Measurements from ENCODE around the gene PIH1D1. TPM values are rescaled to one million over a fixed set of nuclear protein-coding genes. Genes with fewer than 3 reads are reported as not detected.

Gene PIH1D1
- total RNA-seq, 1 donor from 2014 or later = 56.4 TPM

GRCh38 chr19:49438261-49438660 is 13.4 kb downstream of the PIH1D1 start:
- no peak overlapping the region for H3K9ac ChIP-seq (ENCODE audit: low read depth in 1 of 3, low read length in 3 of 3)
- H3K27me3 ChIP-seq (ENCODE audit: control insufficient read depth in 3 of 3, insufficient read depth in 3 of 3, low read length in 3 of 3) = peaks cover 82% of the 10 kb centered on the region in 3 donors
- H3K27ac ChIP-seq (ENCODE audit: low read depth, low read length) = no peak overlapping the region

GRCh38 chr19:49437231-49437630 is 14.4 kb downstream of the PIH1D1 start:
- Histone ChIP-seq H3K9ac (ENCODE audit: low read depth in 1 of 3, low read length in 3 of 3) (no peak overlapping the region), H3K4me1 (ENCODE audit: control insufficient read depth in 3 of 3, insufficient read depth in 3 of 3, low read length in 3 of 3) (peaks cover 4 to 10% (median 6%) of the 10 kb centered on the region in 3 donors), H3K36me3 (ENCODE audit: control insufficient read depth in 3 of 3, insufficient read depth in 3 of 3, low read length in 3 of 3) (peaks cover 0 to 2% (median 0%) of the 10 kb centered on the region in 3 donors), H3K27me3 (ENCODE audit: control insufficient read depth in 3 of 3, insufficient read depth in 3 of 3, low read length in 3 of 3) (peaks cover 89 to 91% (median 90%) of the 10 kb centered on the region in 3 donors), H3K4me3 (ENCODE audit: low read length in 3 of 3) (no peak overlapping the region), H3K27ac (ENCODE audit: low read depth, low read length) (no peak overlapping the region), H3K9me3 (ENCODE audit: control insufficient read depth in 3 of 3, low read length in 3 of 3) (no peaks in the 10 kb centered on the region)

More at GRCh38 chr19:49438261-49438660, 13.4 kb downstream of the PIH1D1 start:
- Histone ChIP-seq H3K9me3 (ENCODE audit: control insufficient read depth in 3 of 3, low read length in 3 of 3) (no peaks in the 10 kb centered on the region), H3K36me3 (ENCODE audit: control insufficient read depth in 3 of 3, insufficient read depth in 3 of 3, low read length in 3 of 3) (peaks cover 0 to 2% (median 0%) of the 10 kb centered on the region in 3 donors), H3K4me1 (ENCODE audit: control insufficient read depth in 3 of 3, insufficient read depth in 3 of 3, low read length in 3 of 3) (peaks cover 4 to 16% (median 6%) of the 10 kb centered on the region in 3 donors), H3K4me3 (ENCODE audit: low read length in 3 of 3) (no peak overlapping the region)

GRCh38 chr19:49436381-49437017 is 15.1 kb downstream of the PIH1D1 start:
- H3K27me3 ChIP-seq (ENCODE audit: control insufficient read depth in 3 of 3, insufficient read depth in 3 of 3, low read length in 3 of 3) = peaks cover 88 to 92% (median 91%) of the 10 kb centered on the region in 3 donors
- H3K36me3 ChIP-seq (ENCODE audit: control insufficient read depth in 3 of 3, insufficient read depth in 3 of 3, low read length in 3 of 3) = peaks cover 0 to 2% (median 0%) of the 10 kb centered on the region in 3 donors
- H3K4me3 ChIP-seq (ENCODE audit: low read length in 3 of 3) = no peak overlapping the region
- peaks cover 0 to 8% (median 6%) of the 10 kb centered on the region in 3 donors for H3K4me1 ChIP-seq (ENCODE audit: control insufficient read depth in 3 of 3, insufficient read depth in 3 of 3, low read length in 3 of 3)
- H3K27ac ChIP-seq (ENCODE audit: low read depth, low read length) = no peak overlapping the region
- H3K9ac ChIP-seq (ENCODE audit: low read depth in 1 of 3, low read length in 3 of 3) = no peak overlapping the region
- H3K9me3 ChIP-seq (ENCODE audit: control insufficient read depth in 3 of 3, low read length in 3 of 3) = no peaks in the 10 kb centered on the region

- peaks cover 0 to 2% (median 0%) of the 10 kb centered on the region in 3 donors for H3K36me3 ChIP-seq (ENCODE audit: control insufficient read depth in 3 of 3, insufficient read depth in 3 of 3, low read length in 3 of 3)
- H3K27me3 ChIP-seq (ENCODE audit: control insufficient read depth in 3 of 3, insufficient read depth in 3 of 3, low read length in 3 of 3) = peaks cover 91 to 94% (median 94%) of the 10 kb centered on the region in 3 donors
- H3K4me3 ChIP-seq (ENCODE audit: low read length in 3 of 3) = no peak overlapping the region
- H3K4me1 ChIP-seq (ENCODE audit: control insufficient read depth in 3 of 3, insufficient read depth in 3 of 3, low read length in 3 of 3) = peaks cover 0 to 8% (median 4%) of the 10 kb centered on the region in 3 donors
- no peak overlapping the region for H3K27ac ChIP-seq (ENCODE audit: low read depth, low read length)
- no peak overlapping the region for H3K9ac ChIP-seq (ENCODE audit: low read depth in 1 of 3, low read length in 3 of 3)
- no peaks in the 10 kb centered on the region for H3K9me3 ChIP-seq (ENCODE audit: control insufficient read depth in 3 of 3, low read length in 3 of 3)
Measured at GRCh38 chr19:49435670-49436069, 15.9 kb downstream of the PIH1D1 start.

GRCh38 chr19:49434907-49435583 is 16.6 kb downstream of the PIH1D1 start:
- H3K4me1 ChIP-seq (ENCODE audit: control insufficient read depth in 3 of 3, insufficient read depth in 3 of 3, low read length in 3 of 3) = peaks cover 0 to 7% (median under 1%) of the 10 kb centered on the region in 3 donors
- H3K27ac ChIP-seq (ENCODE audit: low read depth, low read length) = no peak overlapping the region
- no peak overlapping the region for H3K9ac ChIP-seq (ENCODE audit: low read depth in 1 of 3, low read length in 3 of 3)
- peaks cover 90 to 94% (median 91%) of the 10 kb centered on the region in 3 donors for H3K27me3 ChIP-seq (ENCODE audit: control insufficient read depth in 3 of 3, insufficient read depth in 3 of 3, low read length in 3 of 3)
- H3K9me3 ChIP-seq (ENCODE audit: control insufficient read depth in 3 of 3, low read length in 3 of 3) = no peaks in the 10 kb centered on the region
- peaks cover 0 to 2% (median 0%) of the 10 kb centered on the region in 3 donors for H3K36me3 ChIP-seq (ENCODE audit: control insufficient read depth in 3 of 3, insufficient read depth in 3 of 3, low read length in 3 of 3)
- no peak overlapping the region for H3K4me3 ChIP-seq (ENCODE audit: low read length in 3 of 3)

- Histone ChIP-seq H3K36me3 (ENCODE audit: control insufficient read depth in 3 of 3, insufficient read depth in 3 of 3, low read length in 3 of 3) (peaks cover 0 to 2% (median 0%) of the 10 kb centered on the region in 3 donors), H3K4me3 (ENCODE audit: low read length in 3 of 3) (no peak overlapping the region), H3K9ac (ENCODE audit: low read depth in 1 of 3, low read length in 3 of 3) (no peak overlapping the region), H3K27me3 (ENCODE audit: control insufficient read depth in 3 of 3, insufficient read depth in 3 of 3, low read length in 3 of 3) (peaks cover 81 to 93% (median 91%) of the 10 kb centered on the region in 3 donors), H3K9me3 (ENCODE audit: control insufficient read depth in 3 of 3, low read length in 3 of 3) (no peaks in the 10 kb centered on the region), H3K27ac (ENCODE audit: low read depth, low read length) (no peak overlapping the region), H3K4me1 (ENCODE audit: control insufficient read depth in 3 of 3, insufficient read depth in 3 of 3, low read length in 3 of 3) (peaks cover 0 to 4% (median 0%) of the 10 kb centered on the region in 3 donors)
Measured at GRCh38 chr19:49433240-49433901, 18.2 kb downstream of the PIH1D1 start.

- H3K9me3 ChIP-seq (ENCODE audit: control insufficient read depth in 3 of 3, low read length in 3 of 3) = no peaks in the 10 kb centered on the region
- peaks cover 0 to 4% (median 4%) of the 10 kb centered on the region in 3 donors for H3K4me1 ChIP-seq (ENCODE audit: control insufficient read depth in 3 of 3, insufficient read depth in 3 of 3, low read length in 3 of 3)
- H3K4me3 ChIP-seq (ENCODE audit: low read length in 3 of 3) = no peak overlapping the region
- peaks cover 80 to 92% (median 88%) of the 10 kb centered on the region in 3 donors for H3K27me3 ChIP-seq (ENCODE audit: control insufficient read depth in 3 of 3, insufficient read depth in 3 of 3, low read length in 3 of 3)
- H3K36me3 ChIP-seq (ENCODE audit: control insufficient read depth in 3 of 3, insufficient read depth in 3 of 3, low read length in 3 of 3) = peaks cover 0 to 2% (median 0%) of the 10 kb centered on the region in 3 donors
- H3K27ac ChIP-seq (ENCODE audit: low read depth, low read length) = no peak overlapping the region
- H3K9ac ChIP-seq (ENCODE audit: low read depth in 1 of 3, low read length in 3 of 3) = no peak overlapping the region
Measured at GRCh38 chr19:49432141-49433073, 19.2 kb downstream of the PIH1D1 start.

- Histone ChIP-seq H3K27me3 (ENCODE audit: control insufficient read depth in 3 of 3, insufficient read depth in 3 of 3, low read length in 3 of 3) (peaks cover 82 to 93% (median 90%) of the 10 kb centered on the region in 3 donors), H3K36me3 (ENCODE audit: control insufficient read depth in 3 of 3, insufficient read depth in 3 of 3, low read length in 3 of 3) (peaks cover 0 to 2% (median 0%) of the 10 kb centered on the region in 3 donors), H3K9ac (ENCODE audit: low read depth in 1 of 3, low read length in 3 of 3) (no peak overlapping the region), H3K4me1 (ENCODE audit: control insufficient read depth in 3 of 3, insufficient read depth in 3 of 3, low read length in 3 of 3) (peaks cover 0 to 4% (median 2%) of the 10 kb centered on the region in 3 donors), H3K27ac (ENCODE audit: low read depth, low read length) (no peak overlapping the region), H3K9me3 (ENCODE audit: control insufficient read depth in 3 of 3, low read length in 3 of 3) (no peaks in the 10 kb centered on the region), H3K4me3 (ENCODE audit: low read length in 3 of 3) (no peak overlapping the region)
Measured at GRCh38 chr19:49431330-49431749, 20.3 kb downstream of the PIH1D1 start.

- Histone ChIP-seq H3K9ac (ENCODE audit: low read depth in 1 of 3, low read length in 3 of 3) (no peak overlapping the region), H3K27me3 (ENCODE audit: control insufficient read depth in 3 of 3, insufficient read depth in 3 of 3, low read length in 3 of 3) (peaks cover 82 to 93% (median 90%) of the 10 kb centered on the region in 3 donors), H3K4me1 (ENCODE audit: control insufficient read depth in 3 of 3, insufficient read depth in 3 of 3, low read length in 3 of 3) (peaks cover 0 to 4% (median 0%) of the 10 kb centered on the region in 3 donors)
Measured at GRCh38 chr19:49430678-49431329, 20.8 kb downstream of the PIH1D1 start.

More at GRCh38 chr19:49430678-49431329, 20.8 kb downstream of the PIH1D1 start:
- Histone ChIP-seq H3K9me3 (ENCODE audit: control insufficient read depth in 3 of 3, low read length in 3 of 3) (no peaks in the 10 kb centered on the region), H3K4me3 (ENCODE audit: low read length in 3 of 3) (no peak overlapping the region), H3K27ac (ENCODE audit: low read depth, low read length) (no peak overlapping the region), H3K36me3 (ENCODE audit: control insufficient read depth in 3 of 3, insufficient read depth in 3 of 3, low read length in 3 of 3) (peaks cover 0 to 2% (median 0%) of the 10 kb centered on the region in 3 donors)
